ENCODE measurements around the gene YIF1B.

Gene YIF1B

DNA sequence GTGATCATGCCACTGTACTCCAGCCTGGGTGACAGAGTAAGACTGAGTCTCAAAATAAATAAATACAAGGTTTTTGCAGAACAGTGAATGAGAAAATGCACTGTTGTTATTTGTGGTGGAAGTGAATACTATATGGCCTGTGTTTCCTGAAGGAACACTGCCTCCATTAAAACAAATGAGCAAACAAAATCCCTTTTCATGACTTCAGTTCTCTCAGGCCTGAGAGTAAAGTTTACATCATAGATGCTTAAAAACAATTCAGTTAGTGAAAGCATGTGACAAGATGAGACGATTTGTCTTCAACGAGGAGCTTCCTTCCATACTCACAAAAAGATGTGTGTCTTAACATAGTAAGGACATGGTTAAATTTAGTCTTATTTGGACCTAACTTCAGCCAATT lies 37.0 kb downstream of the YIF1B start:
- TF ChIP-seq ISL1 (CRISPR knock-in tag; IDR thresholded peaks at IDR 0.05), result no peak
- no peak for TF ChIP-seq BACH2 (CRISPR knock-in tag; IDR thresholded peaks at IDR 0.05; ENCODE audit: borderline replicate concordance)
- no peak for TF ChIP-seq TCF4 (CRISPR knock-in tag; IDR thresholded peaks at IDR 0.05; ENCODE audit: borderline replicate concordance)
- no peak for TF ChIP-seq RARB (CRISPR knock-in tag; IDR thresholded peaks at IDR 0.05)
- no peak for TF ChIP-seq TOX (CRISPR knock-in tag; IDR thresholded peaks at IDR 0.05; ENCODE audit: borderline replicate concordance)
- no peak for TF ChIP-seq ZC3H10 (CRISPR knock-in tag; IDR thresholded peaks at IDR 0.05)
- TF ChIP-seq ARNTL (CRISPR knock-in tag; IDR thresholded peaks at IDR 0.05; ENCODE audit: borderline replicate concordance, low read depth), result no peak
- TF ChIP-seq GLIS3 (CRISPR knock-in tag; IDR thresholded peaks at IDR 0.05), result no peak
- TF ChIP-seq, protein P1, sequence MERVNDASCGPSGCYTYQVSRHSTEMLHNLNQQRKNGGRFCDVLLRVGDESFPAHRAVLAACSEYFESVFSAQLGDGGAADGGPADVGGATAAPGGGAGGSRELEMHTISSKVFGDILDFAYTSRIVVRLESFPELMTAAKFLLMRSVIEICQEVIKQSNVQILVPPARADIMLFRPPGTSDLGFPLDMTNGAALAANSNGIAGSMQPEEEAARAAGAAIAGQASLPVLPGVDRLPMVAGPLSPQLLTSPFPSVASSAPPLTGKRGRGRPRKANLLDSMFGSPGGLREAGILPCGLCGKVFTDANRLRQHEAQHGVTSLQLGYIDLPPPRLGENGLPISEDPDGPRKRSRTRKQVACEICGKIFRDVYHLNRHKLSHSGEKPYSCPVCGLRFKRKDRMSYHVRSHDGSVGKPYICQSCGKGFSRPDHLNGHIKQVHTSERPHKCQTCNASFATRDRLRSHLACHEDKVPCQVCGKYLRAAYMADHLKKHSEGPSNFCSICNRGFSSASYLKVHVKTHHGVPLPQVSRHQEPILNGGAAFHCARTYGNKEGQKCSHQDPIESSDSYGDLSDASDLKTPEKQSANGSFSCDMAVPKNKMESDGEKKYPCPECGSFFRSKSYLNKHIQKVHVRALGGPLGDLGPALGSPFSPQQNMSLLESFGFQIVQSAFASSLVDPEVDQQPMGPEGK (CRISPR knock-in tag; IDR thresholded peaks at IDR 0.05; ENCODE audit: borderline replicate concordance), result no peak
- TF ChIP-seq ZNF70 (CRISPR knock-in tag; IDR thresholded peaks at IDR 0.05), result no peak
- no peak for TF ChIP-seq ZFP30 (CRISPR knock-in tag; IDR thresholded peaks at IDR 0.05)
- TF ChIP-seq SNAI2 (CRISPR knock-in tag; IDR thresholded peaks at IDR 0.05), result no peak
- no peak for TF ChIP-seq OSR1 (CRISPR knock-in tag; IDR thresholded peaks at IDR 0.05)
- TF ChIP-seq, protein P2, sequence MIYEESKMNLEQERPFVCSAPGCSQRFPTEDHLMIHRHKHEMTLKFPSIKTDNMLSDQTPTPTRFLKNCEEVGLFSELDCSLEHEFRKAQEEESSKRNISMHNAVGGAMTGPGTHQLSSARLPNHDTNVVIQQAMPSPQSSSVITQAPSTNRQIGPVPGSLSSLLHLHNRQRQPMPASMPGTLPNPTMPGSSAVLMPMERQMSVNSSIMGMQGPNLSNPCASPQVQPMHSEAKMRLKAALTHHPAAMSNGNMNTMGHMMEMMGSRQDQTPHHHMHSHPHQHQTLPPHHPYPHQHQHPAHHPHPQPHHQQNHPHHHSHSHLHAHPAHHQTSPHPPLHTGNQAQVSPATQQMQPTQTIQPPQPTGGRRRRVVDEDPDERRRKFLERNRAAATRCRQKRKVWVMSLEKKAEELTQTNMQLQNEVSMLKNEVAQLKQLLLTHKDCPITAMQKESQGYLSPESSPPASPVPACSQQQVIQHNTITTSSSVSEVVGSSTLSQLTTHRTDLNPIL (CRISPR knock-in tag; IDR thresholded peaks at IDR 0.05; ENCODE audit: low read depth), result no peak
- TF ChIP-seq, protein P3, sequence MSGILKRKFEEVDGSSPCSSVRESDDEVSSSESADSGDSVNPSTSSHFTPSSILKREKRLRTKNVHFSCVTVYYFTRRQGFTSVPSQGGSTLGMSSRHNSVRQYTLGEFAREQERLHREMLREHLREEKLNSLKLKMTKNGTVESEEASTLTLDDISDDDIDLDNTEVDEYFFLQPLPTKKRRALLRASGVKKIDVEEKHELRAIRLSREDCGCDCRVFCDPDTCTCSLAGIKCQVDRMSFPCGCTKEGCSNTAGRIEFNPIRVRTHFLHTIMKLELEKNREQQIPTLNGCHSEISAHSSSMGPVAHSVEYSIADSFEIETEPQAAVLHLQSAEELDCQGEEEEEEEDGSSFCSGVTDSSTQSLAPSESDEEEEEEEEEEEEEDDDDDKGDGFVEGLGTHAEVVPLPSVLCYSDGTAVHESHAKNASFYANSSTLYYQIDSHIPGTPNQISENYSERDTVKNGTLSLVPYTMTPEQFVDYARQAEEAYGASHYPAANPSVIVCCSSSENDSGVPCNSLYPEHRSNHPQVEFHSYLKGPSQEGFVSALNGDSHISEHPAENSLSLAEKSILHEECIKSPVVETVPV (CRISPR knock-in tag; IDR thresholded peaks at IDR 0.05), result no peak
- ATAC-seq, result no peak

DNA sequence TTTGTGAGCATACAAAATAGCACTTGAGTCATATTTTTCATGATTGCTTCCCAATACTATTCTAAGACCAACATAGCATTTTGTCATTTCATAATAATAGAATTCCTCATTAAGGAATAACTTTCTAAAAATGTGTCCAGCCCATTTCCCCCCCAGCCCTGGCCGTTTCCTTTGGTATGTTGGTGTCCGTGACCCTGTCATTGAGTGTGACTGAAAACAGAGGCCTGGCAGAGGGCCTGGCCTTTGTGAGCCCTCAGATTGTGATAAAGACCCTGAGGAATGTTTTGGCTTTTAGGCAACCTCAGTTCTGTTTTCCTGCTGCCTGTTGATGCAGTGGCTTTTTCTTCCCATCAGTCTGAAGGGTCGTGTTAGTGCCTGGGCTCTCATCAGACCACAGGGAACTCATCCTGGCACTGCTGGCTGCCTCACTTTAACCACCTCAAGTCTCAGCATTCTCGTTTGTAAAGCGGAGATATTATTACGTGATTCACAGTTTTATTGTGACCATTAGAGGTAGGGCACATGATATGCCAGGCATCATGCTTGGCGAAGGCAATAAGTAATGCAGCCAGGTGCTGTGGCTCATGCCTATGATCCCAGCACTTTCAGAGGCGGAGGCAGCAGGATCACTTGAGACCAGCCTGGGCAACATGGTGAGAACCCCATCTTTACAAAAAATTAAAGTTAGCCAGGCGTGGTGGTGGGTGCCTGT lies 37.6 kb downstream of the YIF1B start:
- peak; percentile 73 for ATAC-seq
- TF ChIP-seq OSR1 (CRISPR knock-in tag; IDR thresholded peaks at IDR 0.05) (no peak), PPARA (CRISPR knock-in tag; IDR thresholded peaks at IDR 0.05; ENCODE audit: borderline replicate concordance) (no peak), CSDC2 (CRISPR knock-in tag; IDR thresholded peaks at IDR 0.05) (no peak), ISL1 (CRISPR knock-in tag; IDR thresholded peaks at IDR 0.05) (peak; percentile 55; the same call in 1 of the 2 replicates), SNAI2 (CRISPR knock-in tag; IDR thresholded peaks at IDR 0.05) (0 out of 2 replicates have a peak, but pooled peaks have one; percentile 30)

DNA sequence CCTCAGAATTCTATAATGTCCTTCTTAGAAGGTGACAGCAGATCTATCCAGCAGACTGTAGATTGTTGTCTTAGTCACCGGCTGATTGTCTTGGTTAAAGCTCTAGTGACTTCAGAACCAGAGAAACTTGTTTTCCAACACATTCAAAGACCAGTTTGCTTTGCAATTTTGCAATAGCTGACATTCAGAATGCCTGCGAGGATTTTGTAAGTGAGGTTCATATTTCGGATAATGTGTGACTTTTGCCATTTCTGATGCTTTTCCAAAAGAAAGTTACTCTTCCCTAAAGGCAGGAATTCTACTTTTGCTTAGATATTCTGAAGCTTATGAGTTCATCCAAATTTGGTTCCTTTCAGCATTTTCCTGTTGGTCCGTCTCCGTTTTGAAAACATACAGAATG lies 38.2 kb downstream of the YIF1B start:
- TF ChIP-seq GLIS3 (CRISPR knock-in tag; IDR thresholded peaks at IDR 0.05), result no peak
- no peak for TF ChIP-seq TCF4 (CRISPR knock-in tag; IDR thresholded peaks at IDR 0.05; ENCODE audit: borderline replicate concordance)
- no peak for TF ChIP-seq ZFP3 (CRISPR knock-in tag; IDR thresholded peaks at IDR 0.05)
- no peak for TF ChIP-seq ZFP30 (CRISPR knock-in tag; IDR thresholded peaks at IDR 0.05)
- no peak for TF ChIP-seq TOX (CRISPR knock-in tag; IDR thresholded peaks at IDR 0.05; ENCODE audit: borderline replicate concordance)
- TF ChIP-seq, protein P1 (CRISPR knock-in tag; IDR thresholded peaks at IDR 0.05; ENCODE audit: borderline replicate concordance), result no peak
- no peak for TF ChIP-seq ISL1 (CRISPR knock-in tag; IDR thresholded peaks at IDR 0.05)
- no peak for TF ChIP-seq CSDC2 (CRISPR knock-in tag; IDR thresholded peaks at IDR 0.05)
- no peak for ATAC-seq

DNA sequence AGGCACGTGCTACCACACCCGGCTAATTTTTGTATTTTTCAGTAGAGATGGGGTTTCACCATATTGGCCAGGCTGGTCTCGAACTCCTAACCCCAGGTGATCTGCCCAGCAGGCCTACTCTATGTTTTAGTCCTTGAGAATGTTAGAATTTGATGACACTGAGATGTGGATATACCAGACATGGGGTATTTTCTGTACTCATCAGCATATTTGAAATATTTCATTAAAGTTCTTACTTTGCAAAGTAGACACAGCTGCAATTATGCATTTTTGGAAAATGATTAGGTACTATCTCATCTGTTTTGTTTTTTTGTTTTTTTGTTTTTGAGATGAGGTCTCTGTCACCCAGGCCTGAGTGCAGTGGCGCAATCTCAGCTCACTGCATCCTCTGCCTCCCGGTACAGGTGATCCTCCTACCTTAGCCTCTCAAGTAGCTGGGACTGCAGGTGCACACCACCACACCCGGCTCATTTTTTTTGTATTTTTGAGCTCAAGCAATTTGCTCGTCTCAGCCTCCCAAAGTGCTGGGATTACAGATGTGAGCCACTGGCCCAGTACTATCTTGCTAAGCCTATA lies 38.7 kb downstream of the YIF1B start:
- no peak for ATAC-seq
- TF ChIP-seq ZFP30 (CRISPR knock-in tag; IDR thresholded peaks at IDR 0.05) (no peak), GLIS3 (CRISPR knock-in tag; IDR thresholded peaks at IDR 0.05) (no peak), TCF4 (CRISPR knock-in tag; IDR thresholded peaks at IDR 0.05; ENCODE audit: borderline replicate concordance) (no peak), OSR1 (CRISPR knock-in tag; IDR thresholded peaks at IDR 0.05) (no peak), BACH2 (CRISPR knock-in tag; IDR thresholded peaks at IDR 0.05; ENCODE audit: borderline replicate concordance) (no peak), ZC3H10 (CRISPR knock-in tag; IDR thresholded peaks at IDR 0.05) (no peak), PPARA (CRISPR knock-in tag; IDR thresholded peaks at IDR 0.05; ENCODE audit: borderline replicate concordance) (no peak), TOX (CRISPR knock-in tag; IDR thresholded peaks at IDR 0.05; ENCODE audit: borderline replicate concordance) (no peak)
- TF ChIP-seq, protein P3 (CRISPR knock-in tag; IDR thresholded peaks at IDR 0.05), result no peak
- TF ChIP-seq, protein P4, sequence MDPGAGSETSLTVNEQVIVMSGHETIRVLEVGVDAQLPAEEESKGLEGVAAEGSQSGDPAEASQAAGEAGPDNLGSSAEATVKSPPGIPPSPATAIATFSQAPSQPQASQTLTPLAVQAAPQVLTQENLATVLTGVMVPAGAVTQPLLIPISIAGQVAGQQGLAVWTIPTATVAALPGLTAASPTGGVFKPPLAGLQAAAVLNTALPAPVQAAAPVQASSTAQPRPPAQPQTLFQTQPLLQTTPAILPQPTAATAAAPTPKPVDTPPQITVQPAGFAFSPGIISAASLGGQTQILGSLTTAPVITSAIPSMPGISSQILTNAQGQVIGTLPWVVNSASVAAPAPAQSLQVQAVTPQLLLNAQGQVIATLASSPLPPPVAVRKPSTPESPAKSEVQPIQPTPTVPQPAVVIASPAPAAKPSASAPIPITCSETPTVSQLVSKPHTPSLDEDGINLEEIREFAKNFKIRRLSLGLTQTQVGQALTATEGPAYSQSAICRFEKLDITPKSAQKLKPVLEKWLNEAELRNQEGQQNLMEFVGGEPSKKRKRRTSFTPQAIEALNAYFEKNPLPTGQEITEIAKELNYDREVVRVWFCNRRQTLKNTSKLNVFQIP (CRISPR knock-in tag; IDR thresholded peaks at IDR 0.05; ENCODE audit: borderline replicate concordance, low read depth), result no peak
- TF ChIP-seq, protein P2 (CRISPR knock-in tag; IDR thresholded peaks at IDR 0.05; ENCODE audit: low read depth), result no peak
